Body of pancreas (tissue), 4 donors: ENCODE results near the gene NAA38. TPM values are rescaled to one million over a fixed set of nuclear protein-coding genes. Genes with fewer than 3 reads are reported as not detected.
A peak's percentile ranks its signal among the peaks of the same experiment; 100 is the strongest.

ENCODE experiments used
- ATAC-seq: fragments of 150-250 bp; one replicate; pipeline ENCODE4 v1.9.1; 2016
- DNase-seq, 4 donors: peaks; one replicate each; pipeline ENCODE4 v3.0.0-alpha.2; 2019
- H3K27ac ChIP-seq, 4 donors: fragments of 200-600 bp; sonication (generic); 1 replicate in 3 of 4; 2 replicates in 1 of 4; pipeline versions ENCODE4 v1.5.1 to v1.6.1; 2016 to 2019; ENCODE audit warnings: mild to moderate bottlenecking in 1 of 4, mixed read lengths in 1 of 4, moderate library complexity in 1 of 4
- H3K27me3 ChIP-seq, 2 donors: fragments of 200-600 bp; sonication (generic); one replicate each; pipeline ENCODE4 v1.6.0; 2016; ENCODE audit warnings: mild to moderate bottlenecking in 1 of 2
- H3K36me3 ChIP-seq, 2 donors: fragments of 200-600 bp; sonication (generic); replicated peaks in 1 of 2; 2 replicates each; pipeline ENCODE4 v1.5.1; 2016; ENCODE audit warnings: low read depth in 2 of 2; ENCODE audit not compliant: insufficient read depth in 1 of 2
- H3K4me1 ChIP-seq: fragments of 200-600 bp; sonication (generic); one replicate; pipeline ENCODE4 v1.6.0; 2016
- H3K4me3 ChIP-seq, 2 donors: fragments of 200-600 bp; sonication (generic); 1 replicate in 1 of 2; 2 replicates in 1 of 2; pipeline ENCODE4 v1.5.1; 2016 to 2019
- H3K9me3 ChIP-seq, 3 donors: fragments of 200-600 bp; sonication (generic); 1 replicate in 2 of 3; 2 replicates in 1 of 3; pipeline ENCODE4 v1.5.1; 2016
- POLR2A ChIP-seq, 3 donors: fragments of 450-650 bp; IDR thresholded peaks; one replicate each; pipeline ENCODE4 v1.6.1; 2016; ENCODE audit warnings: antibody characterized with exemption in 3 of 3, mild to moderate bottlenecking in 2 of 3
- WGBS, 2 donors: methylation state at CpG; one replicate each; pipeline ENCODE4 v1.1.5; 2017; 5-methylcytosine and 5-hydroxymethylcytosine counted together
- intact Hi-C: fragments of 100-400 bp; cut with DNase I; formaldehyde crosslinking; loops from one replicate; pipeline ENCODE4 v1.15.1; 2023
- total RNA-seq, 2 donors: library from RNA; depleted of rRNA; stranded (reverse); fragments of >200 nt; gene quantifications; one replicate each; pipeline ENCODE4 v1.1.0, GENCODE V29; 2016
- TF ChIP-seq, protein P1 (sequence below), 7 experiments: fragments of 450-650 bp in 4 of 7; fragments of 200-600 bp in 3 of 7; sonication (generic) in 3 of 7; IDR thresholded peaks; one replicate each; pipeline ENCODE4 v1.5.1; 2016 to 2019; ENCODE audit warnings: antibody characterized with exemption in 7 of 7

NAA38 gene
- total RNA-seq, 2 donors from 2014 or later: 25.7 to 50.1 TPM

- DNase-seq: no peak
These were observed 4.3 kb downstream of the NAA38 start for GRCh38 chr17:7852919-7853690.

DNA sequence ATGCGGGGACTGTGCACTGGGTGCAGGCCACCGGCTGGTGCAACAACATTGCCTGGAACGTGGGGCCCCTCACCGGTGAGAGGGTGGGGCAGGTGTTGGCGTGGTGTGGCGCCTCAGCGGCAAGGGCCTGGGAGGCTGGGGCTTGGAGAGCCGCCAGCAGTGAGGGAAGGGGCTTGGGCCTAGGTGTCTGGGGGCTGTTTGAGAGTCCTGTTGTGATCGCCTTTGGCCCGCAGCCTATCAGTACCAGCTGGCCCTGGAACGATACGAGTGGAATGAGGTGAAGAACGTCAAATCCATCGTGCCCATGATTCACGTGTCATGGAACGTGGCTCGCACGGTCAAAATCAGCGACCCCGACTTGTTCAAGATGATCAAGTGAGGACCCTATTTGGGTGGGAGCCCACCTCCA is 5.1 kb downstream of the NAA38 start:
- ATAC-seq (no peak), DNase-seq (peak in 1 of 4 donors; percentile 28)
- intact Hi-C loops: no loop called here
- Histone ChIP-seq H3K4me3 (no peak overlapping the region), H3K36me3 (peaks cover 0 to 4% of the 10 kb centered on the region in 2 donors), H3K27me3 (no peaks in the 10 kb centered on the region), H3K27ac (peak overlapping the region in 1 of 4 donors; percentile 60), H3K9me3 (no peaks in the 10 kb centered on the region), H3K4me1 (peaks cover 34% of the 10 kb centered on the region)
- 56 to 57% methylated on average over 19 to 20 of the region's 20 CpGs for WGBS, 2 donors
- TF ChIP-seq, protein P1, sequence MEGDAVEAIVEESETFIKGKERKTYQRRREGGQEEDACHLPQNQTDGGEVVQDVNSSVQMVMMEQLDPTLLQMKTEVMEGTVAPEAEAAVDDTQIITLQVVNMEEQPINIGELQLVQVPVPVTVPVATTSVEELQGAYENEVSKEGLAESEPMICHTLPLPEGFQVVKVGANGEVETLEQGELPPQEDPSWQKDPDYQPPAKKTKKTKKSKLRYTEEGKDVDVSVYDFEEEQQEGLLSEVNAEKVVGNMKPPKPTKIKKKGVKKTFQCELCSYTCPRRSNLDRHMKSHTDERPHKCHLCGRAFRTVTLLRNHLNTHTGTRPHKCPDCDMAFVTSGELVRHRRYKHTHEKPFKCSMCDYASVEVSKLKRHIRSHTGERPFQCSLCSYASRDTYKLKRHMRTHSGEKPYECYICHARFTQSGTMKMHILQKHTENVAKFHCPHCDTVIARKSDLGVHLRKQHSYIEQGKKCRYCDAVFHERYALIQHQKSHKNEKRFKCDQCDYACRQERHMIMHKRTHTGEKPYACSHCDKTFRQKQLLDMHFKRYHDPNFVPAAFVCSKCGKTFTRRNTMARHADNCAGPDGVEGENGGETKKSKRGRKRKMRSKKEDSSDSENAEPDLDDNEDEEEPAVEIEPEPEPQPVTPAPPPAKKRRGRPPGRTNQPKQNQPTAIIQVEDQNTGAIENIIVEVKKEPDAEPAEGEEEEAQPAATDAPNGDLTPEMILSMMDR (IDR thresholded peaks at IDR 0.05): no peak
- no peak for TF ChIP-seq POLR2A (IDR thresholded peaks at IDR 0.05)

More at GRCh38 chr17:7852919-7853690, 4.3 kb downstream of the NAA38 start:
- ATAC-seq: no peak
- Histone ChIP-seq H3K27me3 (no peaks in the 10 kb centered on the region), H3K36me3 (peaks cover 0 to 3% of the 10 kb centered on the region in 2 donors), H3K4me1 (peaks cover 34% of the 10 kb centered on the region), H3K9me3 (no peaks in the 10 kb centered on the region), H3K27ac (no peak overlapping the region), H3K4me3 (no peak overlapping the region)
- WGBS, 2 donors: 84 to 90% methylated on average over 34 of the region's 51 CpGs
- intact Hi-C loops: no loop called here
- no peak for TF ChIP-seq POLR2A (IDR thresholded peaks at IDR 0.05)

- H3K4me1 ChIP-seq: peaks cover 31% of the 10 kb centered on the region
- H3K27me3 ChIP-seq: no peaks in the 10 kb centered on the region
- peaks cover 0 to 9% of the 10 kb centered on the region in 2 donors for H3K36me3 ChIP-seq
- H3K27ac ChIP-seq: peak overlapping the region in 2 of 4 donors; percentile 60 to 65
- DNase-seq (peak; percentile 95 to 97 (median 96)), ATAC-seq (peak; percentile 94)
- H3K9me3 ChIP-seq: no peaks in the 10 kb centered on the region
- WGBS, 2 donors: 10 to 17% methylated on average over 28 to 59 of the region's 60 CpGs
- TF ChIP-seq, protein P1 (IDR thresholded peaks at IDR 0.05): peak; percentile 85 to 100 (median 99)
- peak in 2 of 3 donors; percentile 27 to 48 for TF ChIP-seq POLR2A (IDR thresholded peaks at IDR 0.05)
- H3K4me3 ChIP-seq: no peak overlapping the region
- intact Hi-C loops: no loop called here
These were observed 5.7 kb downstream of the NAA38 start for GRCh38 chr17:7851438-7852261.

DNA sequence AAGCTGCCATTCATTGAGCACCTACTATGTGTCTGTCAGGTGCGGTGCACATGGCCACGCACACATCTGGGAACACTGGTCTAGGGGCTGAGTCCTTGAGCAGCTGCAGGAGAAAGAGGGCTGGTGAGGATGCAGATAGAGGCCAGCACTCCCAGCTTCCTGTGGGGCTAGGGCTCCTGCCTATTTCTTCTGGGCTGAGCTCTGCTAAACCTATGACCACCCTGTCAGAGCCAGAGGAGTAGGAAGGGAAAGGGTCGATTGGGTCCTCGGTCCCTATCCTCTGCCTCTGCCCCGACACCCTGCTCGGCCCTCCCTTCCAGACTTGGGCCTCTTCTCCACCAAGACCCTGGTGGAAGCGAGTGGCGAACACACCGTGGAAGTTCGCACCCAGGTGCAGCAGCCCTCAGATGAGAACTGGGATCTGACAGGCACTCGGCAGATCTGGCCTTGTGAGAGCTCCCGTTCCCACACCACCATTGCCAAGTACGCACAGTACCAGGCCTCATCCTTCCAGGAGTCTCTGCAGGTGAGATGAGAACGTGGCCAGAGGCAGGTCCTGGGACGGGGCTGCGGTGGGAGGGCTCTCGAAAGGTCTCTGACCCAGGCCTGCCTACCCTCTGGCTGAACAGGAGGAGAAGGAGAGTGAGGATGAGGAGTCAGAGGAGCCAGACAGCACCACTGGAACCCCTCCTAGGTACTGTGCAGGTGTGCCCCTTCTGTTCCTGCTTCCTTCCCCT is 6.5 kb downstream of the NAA38 start:
- ATAC-seq: no peak
- WGBS, 2 donors: 74 to 85% methylated on average over 9 to 17 of the region's 17 CpGs
- peaks cover 0 to 15% of the 10 kb centered on the region in 2 donors for H3K36me3 ChIP-seq
- no peak overlapping the region for H3K4me3 ChIP-seq
- H3K4me1 ChIP-seq: peaks cover 24% of the 10 kb centered on the region
- TF ChIP-seq, protein P1 (IDR thresholded peaks at IDR 0.05): no peak
- no peak for TF ChIP-seq POLR2A (IDR thresholded peaks at IDR 0.05)
- peak in 1 of 4 donors; percentile 23 for DNase-seq
- intact Hi-C loops: no loop called here
- no peaks in the 10 kb centered on the region for H3K9me3 ChIP-seq
- H3K27me3 ChIP-seq: no peaks in the 10 kb centered on the region
- H3K27ac ChIP-seq: peak overlapping the region in 2 of 4 donors; percentile 60 to 65
